ENCODE results near the gene FGF14.

The FGF14 gene

DNA sequence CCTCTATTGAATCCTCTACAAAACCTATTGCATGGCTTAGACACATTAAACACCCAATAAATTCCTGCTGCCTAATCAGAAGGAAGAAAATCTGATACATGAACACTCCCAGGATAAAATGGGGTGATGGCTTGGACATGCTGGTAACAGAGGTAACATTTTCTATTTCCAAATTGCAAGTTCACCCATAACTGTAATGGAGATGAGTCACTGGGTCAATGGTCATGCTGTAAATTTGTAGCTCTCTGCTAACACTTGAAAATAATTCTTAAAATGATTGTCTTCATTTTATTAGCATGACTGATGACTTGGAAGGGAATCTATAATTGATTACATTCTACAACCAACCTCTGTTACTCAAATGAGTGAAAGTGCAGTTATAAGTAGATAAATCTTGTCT is 434.1 kb downstream of the FGF14 start:
- DNase-seq, result no peak

DNA sequence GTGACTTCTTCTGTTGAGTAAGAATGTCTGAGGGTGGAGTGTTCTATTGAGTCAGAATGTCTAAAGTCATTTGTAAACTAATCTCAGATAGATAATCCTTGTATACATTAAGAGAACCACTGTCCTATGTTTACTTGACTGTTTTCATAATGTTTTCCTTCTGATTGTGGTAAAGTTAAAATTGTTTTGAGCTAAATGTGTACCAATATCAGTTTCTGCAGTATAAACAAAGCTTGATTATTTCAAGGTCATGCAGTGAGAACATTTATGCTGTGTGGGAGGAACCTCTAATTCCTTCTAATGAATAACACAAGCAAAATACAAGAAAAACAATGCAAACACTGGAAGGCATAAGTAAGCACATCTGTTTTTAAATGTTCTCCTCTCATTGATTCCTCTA is 434.6 kb downstream of the FGF14 start:
- no peak for DNase-seq

DNA sequence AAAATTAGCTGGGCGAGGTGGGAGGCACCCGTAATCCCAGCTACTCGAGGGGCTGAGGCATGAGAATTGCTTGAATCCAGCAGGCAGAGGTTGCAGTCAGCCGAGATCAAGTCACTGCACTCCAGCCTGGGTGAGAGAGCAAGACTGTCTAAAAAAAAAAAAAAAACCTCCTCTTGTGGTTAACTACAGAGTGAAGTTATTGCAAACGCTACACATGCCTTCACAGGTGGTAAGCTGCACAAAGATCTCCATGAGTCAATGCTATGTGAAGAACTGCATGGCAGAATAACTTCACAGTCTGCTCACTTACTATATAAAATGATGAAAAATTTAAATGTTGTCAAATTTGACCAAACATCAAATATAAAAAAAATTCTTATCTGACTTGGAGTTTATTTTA is 436.8 kb downstream of the FGF14 start:
- DNase-seq, result no peak

DNA sequence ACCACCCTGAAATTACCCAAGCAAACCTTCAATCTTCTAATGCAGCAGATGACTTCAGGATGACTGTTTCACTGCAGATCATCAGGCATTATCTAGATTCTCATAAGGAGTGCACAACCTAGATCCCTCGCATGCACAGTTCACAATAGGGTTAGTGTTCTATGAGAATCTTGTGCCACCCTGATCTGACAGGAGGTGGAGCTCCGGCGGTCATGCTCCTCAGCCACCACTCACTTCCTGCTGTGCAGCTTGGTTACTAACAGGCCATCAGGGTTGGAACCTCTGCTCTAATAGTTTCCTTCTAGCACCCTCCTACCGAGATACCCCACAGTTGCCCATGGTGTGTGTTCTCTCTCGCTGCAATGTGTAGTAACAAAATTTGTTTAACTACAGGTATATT is 442.8 kb downstream of the FGF14 start:
- no peak for DNase-seq

DNA sequence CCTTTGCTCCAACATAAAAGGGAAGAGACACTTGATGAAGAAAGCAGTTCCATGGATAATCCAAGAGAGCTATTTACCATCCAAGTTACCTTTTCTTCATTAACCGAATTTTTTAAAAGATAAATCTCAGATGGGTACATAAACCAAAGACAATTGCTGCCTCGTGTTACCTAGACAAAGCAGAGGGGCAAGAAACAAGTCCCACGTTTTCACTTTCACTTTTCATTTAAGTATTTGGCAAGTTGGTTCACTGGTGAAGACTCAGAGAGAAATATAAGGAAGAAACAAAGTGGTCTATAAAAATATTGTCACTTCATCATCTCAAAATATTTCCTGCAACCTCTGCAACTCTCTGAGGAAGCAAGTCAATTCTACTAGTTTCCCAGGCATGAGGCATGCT is 446.1 kb downstream of the FGF14 start:
- DNase-seq, result no peak

DNA sequence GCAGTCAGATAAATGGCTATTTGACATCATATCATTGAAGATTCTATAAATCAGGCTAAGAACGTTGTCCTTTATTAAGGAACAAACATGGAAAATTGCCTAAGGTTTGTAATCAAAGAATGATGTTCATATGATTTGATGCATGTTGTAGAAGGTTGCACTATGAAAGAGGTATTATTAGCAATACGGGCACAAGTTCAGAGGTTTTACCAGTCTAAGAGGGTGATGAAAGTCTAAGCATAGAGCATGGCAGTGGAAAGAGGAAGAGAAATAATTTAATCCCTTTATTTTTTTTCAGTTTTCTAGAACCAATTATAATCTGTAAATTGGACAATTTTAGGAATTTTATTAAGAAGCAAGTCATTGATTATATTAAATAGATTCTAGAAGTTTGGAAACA is 450.7 kb downstream of the FGF14 start:
- no peak for DNase-seq

DNA sequence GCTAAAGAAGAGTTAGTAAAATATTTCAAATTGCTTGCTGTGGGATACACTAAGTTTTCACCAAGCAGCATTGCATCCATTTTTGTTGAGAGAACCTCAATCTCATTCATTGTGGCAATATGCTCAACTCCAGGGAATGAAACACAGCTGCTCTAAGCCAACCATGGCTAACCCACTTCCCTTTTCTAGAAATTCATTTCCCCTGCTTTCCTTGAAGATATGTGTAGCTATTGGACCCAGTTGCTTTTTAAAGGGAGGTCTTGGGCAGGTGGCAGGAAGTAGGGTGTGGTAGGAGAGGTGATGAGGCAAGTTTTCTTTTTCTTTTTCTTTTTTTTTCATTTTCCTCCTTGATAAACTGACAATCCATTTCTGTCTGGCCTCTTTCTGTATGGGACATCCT is 452.2 kb downstream of the FGF14 start:
- DNase-seq, result no peak

DNA sequence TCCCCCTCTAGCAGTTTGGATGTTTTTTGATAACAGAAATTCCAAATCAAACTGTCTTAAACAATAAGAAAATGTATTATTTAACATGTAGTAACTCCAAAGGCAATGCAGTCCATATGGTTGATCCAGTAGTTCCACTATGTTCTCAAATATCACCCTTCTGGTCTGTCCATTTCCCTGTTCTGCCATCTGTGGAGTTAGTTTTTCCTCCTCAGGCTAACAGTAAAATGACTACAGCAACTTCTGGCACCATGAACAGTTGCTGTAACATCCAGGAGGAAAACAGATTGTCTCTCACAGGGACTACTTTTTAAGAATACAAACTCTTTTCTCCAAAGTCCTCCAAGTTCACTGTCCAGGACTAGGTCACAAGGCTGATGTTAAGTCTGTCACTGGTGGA is 455.4 kb downstream of the FGF14 start:
- no peak for DNase-seq

DNA sequence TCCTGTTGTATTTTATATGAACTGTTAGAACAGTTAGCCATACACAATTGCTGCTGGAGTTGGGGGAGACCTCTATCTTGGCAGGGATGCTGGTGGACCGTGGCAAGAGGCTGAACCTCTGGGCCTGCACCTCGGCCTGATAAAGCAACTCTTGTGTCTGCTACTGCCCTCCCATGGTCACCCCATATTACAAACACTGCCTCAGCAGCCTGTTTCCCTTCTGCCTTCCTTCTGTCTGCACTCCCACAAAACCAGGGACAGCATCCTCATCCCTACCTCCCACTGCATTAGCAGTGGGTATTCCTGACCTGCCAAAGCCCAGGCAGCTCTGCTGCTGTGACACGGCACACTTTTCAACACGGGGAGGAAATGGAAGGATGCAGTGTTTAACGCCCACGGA is 456.4 kb downstream of the FGF14 start:
- no peak for DNase-seq

DNA sequence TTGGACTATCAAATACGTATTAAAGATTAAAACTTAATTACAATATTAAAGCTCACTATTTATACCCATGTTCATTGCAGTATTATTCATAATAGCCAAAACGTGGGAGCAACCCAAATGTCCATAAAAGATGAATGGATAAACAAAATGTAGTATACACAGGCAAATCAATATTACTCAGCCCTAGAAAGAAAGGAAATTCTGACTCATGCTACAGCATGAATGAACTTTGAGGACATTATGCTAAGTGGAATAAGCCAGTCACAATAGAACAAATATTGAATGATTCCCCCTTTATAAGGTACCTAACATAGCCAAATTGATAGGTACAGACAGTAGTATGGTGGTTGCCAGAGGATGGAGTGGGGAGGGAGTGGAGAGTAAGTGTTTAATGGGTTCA is 457.3 kb downstream of the FGF14 start:
- DNase-seq, result no peak

DNA sequence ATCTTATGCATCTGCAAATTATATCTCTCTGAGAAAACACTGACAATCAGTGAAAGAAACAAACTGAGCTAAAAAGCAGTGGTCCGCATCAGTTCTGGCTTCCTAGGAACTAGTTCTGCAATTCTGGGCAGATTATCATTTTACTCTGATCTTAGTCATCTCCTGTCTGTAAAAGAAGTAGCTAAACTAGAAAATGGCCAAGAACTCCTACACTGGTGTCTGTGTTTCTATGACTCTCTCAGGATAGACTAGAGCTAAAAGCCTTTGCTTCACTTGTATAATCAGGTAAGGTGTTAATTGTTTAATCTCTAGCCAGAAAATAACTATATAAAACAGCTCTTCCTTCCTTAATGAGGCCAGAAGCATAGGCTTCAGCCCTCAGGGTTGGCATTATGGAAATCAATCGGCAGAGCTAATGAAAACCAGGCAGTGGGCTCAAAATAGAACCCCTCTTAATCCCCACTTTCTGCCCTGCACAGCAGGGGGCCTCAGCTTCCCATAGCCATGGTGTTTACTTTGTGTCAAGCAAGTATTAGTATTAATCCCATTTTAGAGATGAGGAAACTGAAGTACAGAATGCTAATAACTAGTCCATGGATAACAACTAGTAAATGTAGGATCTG is 459.2 kb downstream of the FGF14 start:
- no peak for DNase-seq

DNA sequence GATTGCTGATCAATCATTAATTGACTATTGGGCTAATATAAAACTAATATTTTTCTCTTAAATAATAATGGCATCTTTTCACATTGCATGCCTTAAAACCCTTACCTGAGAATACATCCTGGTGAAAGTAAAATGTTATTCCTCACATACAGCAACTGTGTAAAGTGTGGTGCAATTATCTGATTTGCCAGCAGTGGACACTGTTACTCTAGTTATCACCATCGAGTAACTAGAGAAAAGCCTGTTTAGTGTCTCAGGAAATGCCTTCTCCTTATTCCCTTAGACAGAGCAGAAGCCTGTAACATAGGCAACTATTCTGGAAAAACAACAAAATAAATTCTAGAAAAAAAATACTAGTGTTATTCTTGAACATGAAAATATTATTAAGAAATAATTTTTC is 459.8 kb downstream of the FGF14 start:
- DNase-seq, result no peak

DNA sequence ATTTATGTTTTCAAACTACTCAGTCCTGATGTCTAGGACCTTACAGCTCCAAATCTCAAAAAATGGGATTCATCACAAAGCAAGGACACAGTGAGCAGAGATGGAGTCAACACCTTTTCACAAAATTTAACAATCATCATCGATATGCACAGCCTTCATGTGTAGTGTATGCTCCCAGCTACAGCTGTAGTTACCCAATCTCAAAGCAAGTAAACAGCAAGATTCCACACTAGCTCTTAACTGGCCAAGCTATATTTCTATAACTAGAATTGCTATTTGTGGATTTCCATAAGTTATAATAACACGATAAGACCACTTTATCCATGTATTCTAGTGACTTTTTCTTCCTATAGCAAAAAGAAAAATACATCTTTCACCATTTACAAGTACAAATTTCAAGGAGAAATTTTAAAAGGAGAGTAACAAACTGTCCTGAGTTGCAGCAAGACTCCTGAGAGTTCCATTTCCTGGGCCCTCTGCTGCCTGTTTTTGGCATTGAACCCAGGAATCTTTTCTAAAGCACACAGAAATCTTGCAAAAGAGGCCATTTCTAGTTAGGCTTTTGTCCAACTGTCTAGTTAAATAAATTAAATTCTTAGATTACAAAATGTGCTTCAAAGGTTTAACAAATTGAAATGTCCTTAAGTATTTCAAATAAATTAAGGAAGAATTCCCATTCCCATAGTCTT is 460.6 kb downstream of the FGF14 start:
- no peak for DNase-seq

DNA sequence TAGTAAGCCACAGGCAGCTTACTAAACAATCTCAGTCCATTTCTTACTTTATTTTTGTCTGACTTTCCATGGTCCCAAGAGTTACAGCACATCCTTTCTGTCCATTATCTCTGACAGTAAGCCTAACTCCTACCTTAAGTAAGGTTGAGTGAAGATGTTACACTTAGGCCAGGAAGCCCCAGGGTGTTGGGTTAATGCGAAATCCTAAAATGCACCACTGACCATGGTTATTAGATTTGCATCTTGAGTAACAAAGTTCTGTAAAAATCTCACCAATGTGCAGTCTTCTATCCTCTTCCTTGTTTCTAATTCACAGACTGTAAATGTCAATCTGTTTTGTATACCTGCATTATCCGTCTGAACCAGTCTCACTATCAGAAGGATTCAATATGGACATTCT is 462.5 kb downstream of the FGF14 start:
- DNase-seq, result no peak

DNA sequence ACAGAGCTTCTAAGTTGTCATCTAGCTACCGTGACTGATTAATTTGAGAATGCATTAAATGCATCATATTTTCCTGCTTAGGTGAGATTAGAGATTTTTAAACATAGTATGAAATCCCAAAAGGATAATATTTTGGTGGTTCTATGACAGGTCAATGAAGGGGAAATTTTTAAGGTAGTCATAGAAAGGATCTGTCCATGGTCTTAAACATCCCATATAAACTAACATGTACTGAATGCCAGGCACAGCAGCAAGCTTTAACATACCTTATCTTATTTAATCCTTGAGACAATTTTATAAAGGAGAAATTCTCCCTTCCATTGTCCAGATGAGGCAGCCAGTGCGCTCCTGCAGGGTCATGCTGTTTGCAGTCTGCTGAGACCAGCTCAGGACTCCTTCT is 466.0 kb downstream of the FGF14 start:
- no peak for DNase-seq

DNA sequence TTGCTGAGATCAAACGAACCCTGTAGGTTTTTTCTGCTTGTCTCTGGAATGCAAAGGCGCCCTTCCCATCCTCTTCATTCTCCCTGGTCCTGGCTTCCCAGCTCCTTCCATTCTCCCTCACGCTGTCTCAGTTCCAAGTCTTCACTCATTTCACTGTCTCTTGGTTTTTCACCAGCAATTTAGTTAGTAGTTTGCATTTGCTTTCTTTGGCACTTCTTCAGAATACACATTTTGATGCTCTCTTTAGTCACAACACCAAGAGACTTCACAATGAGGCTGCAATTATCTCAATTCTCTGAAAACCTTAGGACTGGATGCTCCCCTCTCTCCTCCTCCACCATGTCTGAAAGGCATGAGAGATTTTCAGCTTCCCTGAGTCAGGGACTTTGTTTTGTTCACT is 470.7 kb downstream of the FGF14 start:
- DNase-seq, result no peak

DNA sequence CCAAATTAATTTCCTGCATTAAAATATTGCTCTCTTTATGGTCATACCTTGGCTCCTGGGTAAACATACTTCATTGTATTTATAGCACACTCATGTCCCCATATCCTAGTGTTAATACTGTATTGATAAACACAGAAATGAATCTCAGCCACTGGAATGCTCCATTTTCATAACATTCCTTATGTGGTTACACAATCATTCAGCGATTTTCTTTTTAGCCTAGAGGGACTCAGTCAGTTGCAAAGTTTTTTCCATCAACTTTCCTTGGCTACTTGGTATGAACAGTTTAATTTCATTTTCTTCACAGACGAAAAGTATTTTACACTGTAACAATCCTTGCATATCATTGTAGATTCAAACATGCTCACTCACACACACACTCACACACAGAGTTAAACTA is 471.5 kb downstream of the FGF14 start:
- DNase-seq, result no peak

DNA sequence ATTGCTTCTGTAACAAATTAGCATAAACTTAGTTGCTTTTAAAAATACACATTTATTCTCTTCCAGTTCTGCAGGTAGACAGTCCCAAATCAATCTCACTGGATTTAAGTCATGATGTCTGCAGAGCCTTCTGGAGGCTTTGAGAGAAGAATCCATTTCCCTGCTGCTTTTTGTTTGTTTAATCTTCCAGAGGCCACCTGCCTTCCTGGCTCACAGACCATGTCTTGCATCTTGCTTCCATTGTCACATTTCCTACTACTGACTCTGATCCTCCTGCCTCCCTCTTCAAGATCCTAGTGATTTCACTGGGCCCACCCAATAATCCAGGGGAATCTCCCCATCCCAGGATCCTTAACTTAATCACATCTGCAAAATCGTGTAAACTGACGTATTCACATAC is 476.1 kb downstream of the FGF14 start:
- DNase-seq, result no peak

DNA sequence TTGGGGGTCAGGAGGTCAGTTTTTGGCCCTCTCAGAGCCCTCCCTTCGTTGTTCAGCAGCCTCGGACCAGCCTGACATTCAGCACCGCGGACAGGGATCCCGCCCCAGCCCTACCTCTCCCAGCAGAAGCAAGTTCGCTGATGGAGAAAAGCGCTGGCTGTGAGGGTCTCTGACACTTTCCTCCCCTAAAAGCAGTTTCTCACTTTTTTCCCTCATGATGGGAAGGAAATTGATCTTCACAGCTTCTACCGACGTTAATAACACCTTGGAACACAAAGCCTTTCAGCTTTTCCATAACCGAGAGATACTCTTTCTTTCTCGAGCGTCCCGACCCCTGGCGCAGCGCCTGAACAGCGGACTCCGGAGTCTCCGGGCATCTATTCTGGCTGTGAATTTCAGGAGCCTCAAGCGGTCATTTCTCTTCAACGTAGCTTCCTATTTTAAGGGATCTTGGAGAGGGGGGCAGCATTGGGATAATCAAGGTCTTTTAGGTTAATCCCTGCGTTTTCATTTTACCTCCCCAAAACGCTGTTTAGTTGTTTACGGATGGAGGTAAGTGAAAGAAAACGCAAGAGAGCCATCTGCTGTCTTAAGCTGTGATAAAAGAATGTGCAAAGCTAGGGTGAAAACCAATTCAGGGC is 482.2 kb downstream of the FGF14 start:
- DNase-seq, result no peak

DNA sequence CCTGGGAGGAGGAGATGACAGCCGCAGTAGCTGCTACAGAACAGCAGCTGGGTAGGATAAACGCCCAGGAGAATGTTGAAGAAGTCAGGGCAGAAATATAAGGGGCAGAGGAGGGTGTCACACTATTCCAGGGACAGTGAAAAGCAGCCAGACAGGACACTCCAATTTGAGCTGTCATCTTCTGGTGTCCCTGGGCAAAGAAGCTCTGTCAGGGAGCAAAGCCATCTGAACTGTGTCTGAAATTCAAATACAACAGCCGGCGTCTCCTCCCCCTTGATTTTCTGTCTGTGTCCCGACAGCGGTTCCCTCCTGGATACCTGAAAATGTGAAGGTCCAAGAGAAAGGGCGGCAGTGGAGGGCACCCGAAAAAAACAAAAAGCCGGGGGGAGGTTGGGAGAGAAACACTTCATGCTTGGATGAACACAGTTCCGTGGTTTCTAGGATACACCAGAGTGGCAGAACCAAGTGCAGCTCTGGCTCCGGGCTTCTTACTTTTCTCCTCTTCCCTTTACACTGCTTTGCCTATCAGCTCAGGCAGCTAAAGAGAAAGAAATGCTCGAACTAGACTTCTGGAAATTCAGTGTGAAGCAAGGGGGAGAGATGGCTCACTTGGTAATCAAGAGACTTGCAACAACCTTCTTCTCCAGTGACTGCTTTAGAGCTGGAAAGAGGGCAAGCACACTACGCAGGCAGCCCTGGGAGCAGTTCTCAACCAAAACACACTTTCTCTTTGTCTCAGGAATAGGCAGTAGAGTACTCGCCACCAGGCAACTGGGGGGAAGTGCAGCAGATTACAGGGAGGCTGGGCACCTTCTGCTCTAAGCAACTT is 483.8 kb downstream of the FGF14 start:
- DNase-seq, result no peak

DNA sequence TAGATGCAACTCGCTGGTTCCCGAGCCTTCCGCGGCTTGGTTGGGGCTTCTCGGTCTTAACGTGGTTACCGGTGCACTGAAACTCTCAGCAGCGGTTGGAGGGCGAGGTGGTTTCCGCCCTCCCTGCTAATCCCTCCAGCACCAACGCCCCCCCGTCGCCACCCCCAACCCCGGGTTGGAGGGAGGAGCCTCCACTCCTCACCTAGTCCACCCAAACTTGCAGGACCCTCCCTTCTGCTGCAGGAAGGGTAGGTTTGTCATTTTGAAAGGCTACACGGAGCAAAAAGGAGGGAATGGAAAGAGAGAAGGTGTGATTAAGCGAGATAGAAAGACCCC is 484.4 kb downstream of the FGF14 start:
- DNase-seq, result no peak

DNA sequence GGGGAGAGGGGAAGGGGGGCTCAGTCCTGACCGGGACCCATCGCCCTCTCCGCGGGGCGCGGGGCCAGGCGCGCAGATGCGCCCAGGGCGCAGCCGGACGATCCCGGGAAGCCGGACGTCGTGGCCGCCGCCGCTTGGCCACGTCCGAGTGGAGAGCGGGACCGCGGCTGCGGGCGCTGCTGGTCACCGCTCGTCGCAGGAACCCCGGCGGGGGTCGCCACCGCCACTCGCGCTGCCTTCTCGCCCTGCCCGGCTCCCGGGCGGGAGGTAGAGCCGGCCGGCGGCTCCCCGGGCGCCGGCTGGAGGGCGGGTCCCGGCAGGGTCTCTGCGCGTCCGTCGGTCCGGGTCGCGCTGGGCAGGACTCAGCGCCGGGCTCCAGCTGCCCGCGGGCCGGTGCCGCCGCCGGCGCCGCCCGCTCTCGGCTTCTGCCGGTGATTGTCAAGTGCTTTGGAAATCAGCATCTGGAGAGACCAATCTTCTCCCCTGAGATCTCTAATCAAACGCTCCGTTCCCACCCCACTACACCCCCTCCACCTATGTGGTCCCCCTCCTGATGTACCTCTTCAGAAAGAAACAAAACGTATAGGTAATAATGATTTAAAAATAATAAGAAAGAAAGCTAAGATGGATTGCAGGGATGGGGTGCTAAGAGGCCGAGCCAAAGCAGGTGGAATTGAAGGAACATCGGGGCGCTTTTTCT is 484.9 kb downstream of the FGF14 start:
- DNase-seq, result no peak

DNA sequence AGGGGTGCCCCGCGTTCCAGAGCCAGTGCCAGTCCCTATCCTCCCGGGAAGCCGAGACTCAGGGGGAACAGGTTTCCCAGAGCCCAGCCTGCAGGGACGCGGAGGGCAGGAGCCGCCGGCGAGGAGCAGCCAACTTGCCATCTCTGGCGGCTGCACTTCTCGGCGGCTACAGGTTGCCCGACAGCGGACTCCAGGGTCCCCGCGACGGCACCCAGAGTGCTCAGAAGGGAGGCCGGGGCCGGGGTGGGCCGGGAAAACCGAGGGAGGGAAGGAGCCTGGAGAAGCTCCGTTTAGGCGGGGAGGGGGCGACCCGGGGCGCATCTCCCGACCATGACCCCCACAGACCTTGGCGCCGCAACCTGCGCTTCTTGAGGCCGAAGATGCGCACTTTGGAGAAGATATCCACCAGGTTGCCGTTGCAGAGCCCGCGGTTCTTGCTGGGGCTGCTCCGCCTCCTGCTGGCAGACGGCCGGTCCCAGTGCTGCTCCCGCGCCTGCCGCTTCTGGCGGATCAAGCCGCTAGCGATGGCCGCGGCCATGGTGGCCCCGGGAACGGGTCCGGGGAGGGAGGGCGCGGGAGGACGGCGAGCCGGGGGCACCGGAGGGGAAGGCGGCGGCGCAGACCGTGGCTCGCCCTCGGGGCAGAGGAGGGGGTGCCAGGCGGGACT is 485.6 kb downstream of the FGF14 start:
- DNase-seq, result no peak

Data from NCI-H2029 (cell line).